ENCODE measurements around the gene SMARCA5.

- TF ChIP-seq GLIS3 (CRISPR knock-in tag; IDR thresholded peaks at IDR 0.05) (no peak), TCF4 (CRISPR knock-in tag; IDR thresholded peaks at IDR 0.05; ENCODE audit: borderline replicate concordance) (no peak), RARB (CRISPR knock-in tag; IDR thresholded peaks at IDR 0.05) (no peak), PATZ1 (CRISPR knock-in tag; IDR thresholded peaks at IDR 0.05; ENCODE audit: borderline replicate concordance) (no peak), ZFP30 (CRISPR knock-in tag; IDR thresholded peaks at IDR 0.05) (no peak), ZC3H10 (CRISPR knock-in tag; IDR thresholded peaks at IDR 0.05) (no peak), ZFP3 (CRISPR knock-in tag; IDR thresholded peaks at IDR 0.05) (no peak)
Measured at GRCh38 chr4:143488687-143489086, 24.8 kb upstream of the SMARCA5 start.

All from SK-N-SH treated with all-trans-retinoic acid at 6 μM for 48 hours (cell line).